Subcutaneous adipose tissue (tissue), 4 donors: ENCODE results near the gene PNMA1. TPM values are rescaled to one million over a fixed set of nuclear protein-coding genes. Genes with fewer than 3 reads are reported as not detected.

Experiments used
- CTCF ChIP-seq: fragments of 450-650 bp; IDR thresholded peaks from one replicate; pipeline ENCODE4 v1.5.1; 2016; ENCODE audit warnings: low read depth, mild to moderate bottlenecking, control low read depth, antibody characterized with exemption, moderate library complexity
- total RNA-seq, 4 donors: library from RNA; depleted of rRNA; stranded (reverse); fragments of >200 nt; gene quantifications; one replicate each; pipeline ENCODE4 v1.1.0, GENCODE V29; 2016

PNMA1 gene
- total RNA-seq, 4 donors from 2014 or later: 21.2 to 31.1 (median 23.4) TPM

GRCh38 chr14:73739174-73739898 lies 25.2 kb upstream of the PNMA1 start:
- TF ChIP-seq CTCF: no peak

GRCh38 chr14:73738518-73739173 lies 24.5 kb upstream of the PNMA1 start:
- TF ChIP-seq CTCF: no peak

GRCh38 chr14:73736842-73737241 lies 22.7 kb upstream of the PNMA1 start:
- TF ChIP-seq CTCF: no peak

- TF ChIP-seq CTCF: no peak
Measured at GRCh38 chr14:73732006-73732405, 17.8 kb upstream of the PNMA1 start.

- TF ChIP-seq CTCF: no peak
Measured at GRCh38 chr14:73731111-73731510, 16.9 kb upstream of the PNMA1 start.

GRCh38 chr14:73729556-73730265 lies 15.5 kb upstream of the PNMA1 start:
- TF ChIP-seq CTCF: no peak

GRCh38 chr14:73728717-73729330 lies 14.6 kb upstream of the PNMA1 start:
- TF ChIP-seq CTCF: no peak
